ENCODE results near the gene ZDHHC18.

GRCh38 chr1:26856604-26857469 lies 30.3 kb downstream of the ZDHHC18 start:
- no peak for TF ChIP-seq POLR2A (IDR thresholded peaks at IDR 0.05; ENCODE audit: low read length)
- TF ChIP-seq GATA1 (IDR thresholded peaks at IDR 0.05; ENCODE audit: low read depth, low read length): no peak
